H1 (cell line): ENCODE results near the gene NUDT3. TPM values are rescaled to one million over a fixed set of nuclear protein-coding genes. Genes with fewer than 3 reads are reported as not detected.
"Not testable (repeated sequence)": the region's sequence is repeated elsewhere in the genome, so short reads cannot be mapped to it uniquely, and the experiment has no call there.

Experiments
- CTCF ChIA-PET: fragments of 300-600 bp; sonication (Branson Sonifier 250); formaldehyde crosslinking; loops from one replicate; lab custom pipeline; 2021; ENCODE audit not compliant: partially characterized antibody; lab: Charles Lee
- POLR2A ChIA-PET: fragments of 300-600 bp; sonication (Branson Sonifier 250); formaldehyde crosslinking; loops from one replicate; lab custom pipeline; 2021; ENCODE audit warnings: inconsistent platforms; ENCODE audit not compliant: partially characterized antibody; lab: Charles Lee
- DNase-seq, 2 experiments: peaks; one replicate each; pipeline versions ENCODE4 v3.0.0 to v3.0.0-alpha.2; 2010 to 2022; ENCODE audit warnings: low spot score in 2 of 2, low read depth in 1 of 2, mixed read lengths in 1 of 2
- FAIRE-seq: peaks from 2 replicates; lab custom pipeline; 2011; peaks lifted over from hg19 to GRCh38; lab: Jason Lieb, UNC
- H2AFZ ChIP-seq: 2 replicates; pipeline ENCODE4 v1.8.1; 2012; ENCODE audit warnings: low read length, inconsistent platforms
- H2AK5ac ChIP-seq: 2 replicates; pipeline ENCODE4 v1.6.1; 2013; ENCODE audit warnings: low read depth, low read length
- H2BK120ac ChIP-seq: replicated peaks from 2 replicates; pipeline ENCODE3; 2013; ENCODE audit warnings: low read depth, low read length, inconsistent platforms
- H2BK12ac ChIP-seq: 2 replicates; pipeline ENCODE4 v1.6.1; 2013; ENCODE audit warnings: low read depth, low read length
- H2BK15ac ChIP-seq: 2 replicates; pipeline ENCODE4 v1.6.1; 2013; ENCODE audit warnings: low read length
- H2BK20ac ChIP-seq: 2 replicates; pipeline ENCODE4 v1.6.1; 2013; ENCODE audit warnings: low read length
- H2BK5ac ChIP-seq: 2 replicates; pipeline ENCODE4 v1.6.1; 2013; ENCODE audit warnings: low read depth, low read length
- H3K14ac ChIP-seq: 2 replicates; pipeline ENCODE4 v1.6.1; 2013; ENCODE audit warnings: inconsistent platforms; ENCODE audit not compliant: insufficient read length
- H3K18ac ChIP-seq: 2 replicates; pipeline ENCODE4 v1.6.1; 2013; ENCODE audit warnings: low read length; ENCODE audit errors: extremely low read depth
- H3K23ac ChIP-seq: 2 replicates; pipeline ENCODE4 v1.6.1; 2013; ENCODE audit warnings: inconsistent platforms; ENCODE audit not compliant: insufficient read length
- H3K23me2 ChIP-seq: 2 replicates; pipeline ENCODE4 v1.6.1; 2013; ENCODE audit warnings: low read depth, low read length
- H3K27ac ChIP-seq: 2 replicates; pipeline ENCODE4 v1.6.1; 2011; ENCODE audit warnings: low read depth, low read length, inconsistent platforms
- H3K27me3 ChIP-seq, 4 experiments: replicated peaks in 1 of 4; 1 replicate in 1 of 4; 2 replicates in 3 of 4; pipeline versions ENCODE4 v1.6.1 to v1.8.1; 2011 to 2013; ENCODE audit warnings: low read length in 3 of 4, mild to moderate bottlenecking in 3 of 4, inconsistent platforms in 2 of 4, mixed read lengths in 2 of 4, moderate library complexity in 1 of 4; ENCODE audit not compliant: control insufficient read depth in 3 of 4, insufficient read depth in 3 of 4; ENCODE audit errors: extremely low read depth in 1 of 4
- H3K36me3 ChIP-seq, 4 experiments: 2 replicates each; pipeline versions ENCODE4 v1.6.1 to v1.8.1; 2011 to 2013; ENCODE audit warnings: mild to moderate bottlenecking in 4 of 4, low read length in 3 of 4, moderate library complexity in 2 of 4, control low read depth in 1 of 4, inconsistent platforms in 1 of 4; ENCODE audit not compliant: insufficient read depth in 4 of 4, control insufficient read depth in 2 of 4
- H3K4ac ChIP-seq: replicated peaks from 2 replicates; pipeline ENCODE3; 2013; ENCODE audit warnings: low read length, low read depth, mixed read lengths, inconsistent platforms; ENCODE audit not compliant: insufficient read length
- H3K4me1 ChIP-seq, 4 experiments: replicated peaks in 1 of 4; 1 replicate in 1 of 4; 2 replicates in 3 of 4; pipeline versions ENCODE4 v1.6.1 to v1.8.1; 2011 to 2013; ENCODE audit warnings: low read length in 3 of 4, inconsistent platforms in 2 of 4, mixed read lengths in 1 of 4; ENCODE audit not compliant: insufficient read depth in 4 of 4, control insufficient read depth in 3 of 4
- H3K4me2 ChIP-seq, 2 experiments: 2 replicates each; pipeline versions ENCODE4 v1.6.1 to v1.8.1; 2011 to 2013; ENCODE audit warnings: low read depth in 2 of 2, low read length in 2 of 2, control low read depth in 1 of 2, inconsistent platforms in 1 of 2, mild to moderate bottlenecking in 1 of 2; ENCODE audit not compliant: insufficient read depth in 1 of 2
- H3K4me3 ChIP-seq, 4 experiments: fragments of 200-600, 300-600 bp in 1 of 4; sonication (generic), shearing (Covaris generic), sonication (Bioruptor Twin) in 1 of 4; 2 replicates each; pipeline versions ENCODE4 v1.5.1 to v1.8.1; 2011 to 2016; ENCODE audit warnings: low read length in 4 of 4, low read depth in 3 of 4, control low read depth in 2 of 4, inconsistent platforms in 2 of 4, mild to moderate bottlenecking in 2 of 4, mixed read lengths in 1 of 4, moderate library complexity in 1 of 4; ENCODE audit not compliant: insufficient read depth in 2 of 4; ENCODE audit errors: extremely low read depth in 1 of 4
- H3K56ac ChIP-seq: replicated peaks from 2 replicates; pipeline ENCODE3; 2013; ENCODE audit warnings: low read depth, mild to moderate bottlenecking, mixed read lengths, low read length, inconsistent platforms; ENCODE audit not compliant: insufficient read length
- H3K79me1 ChIP-seq: 2 replicates; pipeline ENCODE4 v1.6.1; 2013; ENCODE audit warnings: low read depth, low read length, control low read depth
- H3K79me2 ChIP-seq, 2 experiments: 2 replicates each; pipeline versions ENCODE4 v1.6.1 to v1.8.1; 2012 to 2013; ENCODE audit warnings: low read length in 2 of 2, mild to moderate bottlenecking in 2 of 2, inconsistent platforms in 1 of 2; ENCODE audit not compliant: insufficient read depth in 2 of 2, control insufficient read depth in 1 of 2
- H3K9ac ChIP-seq, 4 experiments: replicated peaks in 1 of 4; 1 replicate in 1 of 4; 2 replicates in 3 of 4; pipeline versions ENCODE4 v1.6.1 to v1.8.1; 2011 to 2013; ENCODE audit warnings: low read depth in 3 of 4, low read length in 3 of 4, control low read depth in 2 of 4, mild to moderate bottlenecking in 2 of 4, moderate library complexity in 2 of 4, inconsistent platforms in 1 of 4; ENCODE audit errors: extremely low read depth in 1 of 4
- H3K9me3 ChIP-seq, 2 experiments: 2 replicates each; pipeline versions ENCODE4 v1.6.1 to v1.8.1; 2012 to 2013; ENCODE audit warnings: mild to moderate bottlenecking in 2 of 2, moderate library complexity in 2 of 2, control low read depth in 1 of 2, inconsistent platforms in 1 of 2, low read depth in 1 of 2, low read length in 1 of 2, mixed read lengths in 1 of 2; ENCODE audit not compliant: insufficient read depth in 2 of 2
- H4K20me1 ChIP-seq, 2 experiments: replicated peaks in 1 of 2; 2 replicates each; pipeline versions ENCODE3 to v1.8.1; 2011 to 2013; ENCODE audit warnings: inconsistent platforms in 2 of 2, low read length in 2 of 2, mild to moderate bottlenecking in 1 of 2; ENCODE audit not compliant: insufficient read depth in 2 of 2, control insufficient read depth in 1 of 2
- H4K5ac ChIP-seq: 2 replicates; pipeline ENCODE4 v1.6.1; 2013; ENCODE audit warnings: low read length, low read depth, mixed read lengths, inconsistent platforms; ENCODE audit not compliant: insufficient read length
- H4K8ac ChIP-seq: 2 replicates; pipeline ENCODE4 v1.8.0; 2013; ENCODE audit warnings: mild to moderate bottlenecking, moderate library complexity, low read length, inconsistent platforms; ENCODE audit not compliant: insufficient read depth; ENCODE audit errors: extremely low read depth
- H4K91ac ChIP-seq: replicated peaks from 2 replicates; pipeline ENCODE3; 2013; ENCODE audit warnings: low read length, mixed read lengths, inconsistent platforms; ENCODE audit not compliant: insufficient read length
- POU5F1 ChIP-seq: IDR thresholded peaks from 2 replicates; pipeline ENCODE4 v1.6.1; 2011; ENCODE audit warnings: low read depth, mild to moderate bottlenecking, low read length, moderate library complexity
- WGBS, 2 experiments: shearing (Covaris generic) in 1 of 2; methylation state at CpG; one replicate each; pipeline versions ENCODE4 v1.1.6 to v1.1.7; 2013 to 2015; ENCODE audit warnings: low lambda C conversion rate in 2 of 2, mixed read lengths in 2 of 2, inconsistent platforms in 1 of 2, low coverage in 1 of 2, missing lambda C conversion rate in 1 of 2; ENCODE audit not compliant: insufficient replicate concordance in 2 of 2, insufficient coverage in 1 of 2, insufficient read length in 1 of 2; ENCODE audit errors: extremely low coverage in 1 of 2, missing lambda C conversion rate in 1 of 2; 5-methylcytosine and 5-hydroxymethylcytosine counted together
- polyA plus RNA-seq, 7 experiments: library from polyadenylated mRNA; depleted of rRNA in 3 of 7; stranded (reverse) in 5 of 7; unstranded in 2 of 7; fragments of >200 nt in 5 of 7; fragments of 200-250 nt in 2 of 7; gene quantifications; 1 replicate in 5 of 7; 2 replicates in 1 of 7; 4 replicates in 1 of 7; pipeline versions ENCODE4 v1.2.1 to v1.2.3, GENCODE V29; 2011 to 2013; ENCODE audit warnings: missing spikeins in 2 of 7, mixed read lengths in 2 of 7
- total RNA-seq: library from RNA; stranded (reverse); fragmentation: NEBNext Ultra II Directional; extraction: Animal tissue kit (Norgen Biotek cat#: 25700); gene quantifications from 2 replicates; pipeline ENCODE4 v1.2.1, GENCODE V29; 2021

NUDT3 gene
- total and polyA plus RNA-seq, 2 of the 8 experiments (the other 6 are each of a cell fraction or from before 2014, with no cell fraction given) = 14.1 to 36.9 TPM

- no peak for TF ChIP-seq POU5F1
Observed at GRCh38 chr6:34259529-34260069, 132.9 kb downstream of the NUDT3 start (continued).

GRCh38 chr6:34252395-34252794 lies 140.1 kb downstream of the NUDT3 start:
- H2AFZ ChIP-seq, H3K14ac ChIP-seq: not testable (repeated sequence)

More at GRCh38 chr6:34252395-34252794, 140.1 kb downstream of the NUDT3 start:
- H4K8ac ChIP-seq, H4K91ac ChIP-seq, H4K5ac ChIP-seq, H3K4ac ChIP-seq, H3K27ac ChIP-seq, H3K56ac ChIP-seq, H3K23me2 ChIP-seq, FAIRE-seq, DNase-seq, H2BK5ac ChIP-seq, H2BK15ac ChIP-seq, H4K20me1 ChIP-seq, H3K9me3 ChIP-seq, H3K79me1 ChIP-seq, H3K4me1 ChIP-seq, H2BK120ac ChIP-seq, CTCF ChIA-PET, H3K36me3 ChIP-seq, H3K9ac ChIP-seq, H3K27me3 ChIP-seq, H3K23ac ChIP-seq, H2BK12ac ChIP-seq, H3K4me2 ChIP-seq, H3K18ac ChIP-seq, H2AK5ac ChIP-seq, H2BK20ac ChIP-seq, H3K4me3 ChIP-seq, H3K79me2 ChIP-seq: not testable (repeated sequence)
- POLR2A ChIA-PET = interaction anchor here (1.3 kb wide), 1 partner anchor 174 kb away, joined by 3 read pairs; the partner anchor contains the start of gene RPS10
- 97% methylated on average over 2 of the region's 2 CpGs; no CpG with 5 or more reads in 1 of the 2 experiments for WGBS, 2 experiments
